HG03196 (cell line): ENCODE results near the gene MBOAT2.
"Not testable (repeated sequence)": the region's sequence is repeated elsewhere in the genome, so short reads cannot be mapped to it uniquely, and the experiment has no call there.

Experiments used
- ATAC-seq: cut with Tn5 transposase; IDR thresholded peaks from one replicate; pipeline ENCODE4 v1.9.1; 2021; ENCODE audit not compliant: unreplicated experiment

The MBOAT2 gene

DNA sequence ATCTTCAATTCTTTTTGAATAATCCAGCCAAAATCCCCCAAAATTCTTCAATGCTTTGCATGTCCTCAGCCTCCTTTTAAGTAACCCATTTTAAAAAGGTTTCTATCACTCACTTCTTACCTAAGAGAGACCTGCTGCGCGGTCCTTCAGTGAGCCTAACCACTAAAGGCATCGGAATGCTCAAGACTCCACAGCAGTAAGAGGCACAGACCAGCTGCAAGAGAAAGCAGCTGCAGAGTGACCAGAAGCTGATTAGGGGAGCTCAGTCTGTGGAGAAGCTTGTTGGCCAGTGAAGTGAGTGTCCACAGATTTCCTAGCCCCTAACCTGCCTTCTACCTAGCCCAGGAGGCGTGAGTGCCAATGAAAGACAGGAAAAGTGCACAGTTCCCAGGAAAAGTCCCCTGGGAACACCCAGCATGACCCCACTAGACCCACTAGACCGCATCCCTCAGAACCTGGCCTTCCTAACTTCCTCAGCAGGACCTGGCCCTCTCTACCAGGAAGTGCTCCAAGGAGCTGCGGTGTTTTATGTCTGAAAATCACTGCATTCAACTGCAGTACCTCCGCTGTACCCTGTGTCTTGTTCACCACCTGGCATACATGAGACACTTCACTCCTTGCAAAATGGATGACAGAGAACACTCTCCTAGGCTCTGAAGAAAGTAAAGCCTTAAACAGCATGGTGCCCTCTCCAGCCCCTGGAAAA is 10.1 kb downstream of the MBOAT2 start:
- no peak for ATAC-seq

DNA sequence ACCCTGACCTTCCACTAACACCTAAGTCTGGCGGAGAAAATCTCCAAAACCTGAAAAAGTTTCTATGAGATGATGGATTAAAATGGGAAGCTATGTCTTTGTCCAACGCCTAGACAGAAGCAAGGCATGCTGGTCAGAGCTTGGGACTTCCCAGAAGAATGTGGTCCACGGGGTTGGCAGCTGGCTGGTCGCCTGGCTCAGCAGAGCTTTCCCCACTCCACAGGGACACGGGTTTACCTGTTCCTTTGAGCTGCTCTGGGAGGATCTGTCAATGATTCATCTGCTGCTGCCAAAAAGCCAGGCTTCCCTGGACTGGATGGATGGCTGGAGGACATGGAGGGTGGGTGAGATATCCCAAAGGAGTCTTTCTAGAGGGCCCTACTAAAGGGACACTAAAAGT is 10.8 kb downstream of the MBOAT2 start:
- no peak for ATAC-seq

DNA sequence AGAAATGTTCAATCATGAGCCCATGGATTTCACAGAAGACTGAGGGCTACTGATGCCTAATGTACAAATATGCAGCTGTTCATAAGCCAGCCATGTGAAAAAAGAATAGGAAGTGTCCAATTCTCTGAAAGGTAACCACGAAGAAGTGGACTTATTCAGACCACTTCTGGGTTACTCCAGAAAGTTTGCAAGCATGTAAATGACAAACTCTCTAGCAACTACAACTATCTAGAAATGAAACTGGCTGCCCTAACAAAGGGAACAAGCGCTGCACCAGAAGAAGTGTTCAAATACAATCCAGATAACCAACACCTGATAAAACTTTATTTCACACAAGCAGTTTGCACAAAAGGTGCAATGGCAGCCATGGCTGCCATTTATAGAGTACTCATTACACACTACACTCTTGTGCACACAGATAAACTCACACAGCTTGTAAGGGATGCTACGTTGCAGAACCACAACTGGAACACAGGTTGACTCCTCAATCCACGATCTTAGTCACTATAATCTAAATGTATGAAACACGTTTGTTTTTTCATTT is 13.9 kb downstream of the MBOAT2 start:
- no peak for ATAC-seq

DNA sequence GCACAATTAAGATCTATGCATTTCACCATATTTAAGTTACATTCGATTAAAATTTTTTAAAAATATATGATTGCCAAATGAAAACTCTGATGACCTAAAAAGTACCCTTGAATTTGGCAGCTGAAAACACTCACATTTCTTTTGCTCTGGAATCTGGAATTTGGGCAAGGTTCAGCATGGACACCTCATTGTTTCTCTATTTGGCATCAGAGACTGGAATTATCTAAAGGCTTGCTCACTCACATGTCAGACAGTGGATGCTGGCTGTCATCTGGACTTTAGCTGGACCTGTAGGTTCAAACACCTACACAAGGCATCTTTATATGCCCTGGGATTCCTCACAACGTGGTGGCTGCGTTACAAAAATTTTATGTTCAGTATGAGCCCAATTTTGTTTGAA is 16.1 kb downstream of the MBOAT2 start:
- no peak for ATAC-seq

DNA sequence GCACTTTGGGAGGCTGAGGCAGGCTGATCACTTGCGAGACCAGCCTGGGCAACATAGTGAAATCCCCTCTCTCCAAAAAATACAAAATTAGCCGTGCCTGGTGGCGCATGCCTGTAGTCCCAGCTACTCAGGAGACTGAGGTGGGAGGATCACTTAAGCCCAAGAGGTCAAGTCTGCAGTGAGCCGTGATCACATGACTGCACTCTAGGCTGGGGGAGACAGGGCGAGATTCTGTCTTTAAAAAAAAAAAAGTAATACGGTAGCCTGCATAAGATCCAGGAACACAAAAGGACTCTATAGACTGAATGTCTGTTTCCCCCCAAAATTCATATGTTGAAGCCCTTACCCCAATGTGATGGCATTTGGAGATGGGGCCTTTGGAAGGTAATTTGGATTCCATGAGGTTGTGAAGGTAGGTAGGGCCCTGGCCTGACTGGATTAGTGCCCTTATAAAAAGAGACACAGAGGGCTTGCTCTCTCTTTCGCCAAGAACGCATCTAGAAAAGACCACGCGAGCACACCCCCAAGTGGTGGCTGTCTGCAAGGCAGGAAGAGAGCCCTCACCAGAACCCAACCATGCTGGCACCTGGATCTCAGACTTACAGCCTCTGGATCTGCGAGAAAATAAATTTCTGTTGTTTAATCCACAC is 17.0 kb downstream of the MBOAT2 start:
- ATAC-seq, result no peak

DNA sequence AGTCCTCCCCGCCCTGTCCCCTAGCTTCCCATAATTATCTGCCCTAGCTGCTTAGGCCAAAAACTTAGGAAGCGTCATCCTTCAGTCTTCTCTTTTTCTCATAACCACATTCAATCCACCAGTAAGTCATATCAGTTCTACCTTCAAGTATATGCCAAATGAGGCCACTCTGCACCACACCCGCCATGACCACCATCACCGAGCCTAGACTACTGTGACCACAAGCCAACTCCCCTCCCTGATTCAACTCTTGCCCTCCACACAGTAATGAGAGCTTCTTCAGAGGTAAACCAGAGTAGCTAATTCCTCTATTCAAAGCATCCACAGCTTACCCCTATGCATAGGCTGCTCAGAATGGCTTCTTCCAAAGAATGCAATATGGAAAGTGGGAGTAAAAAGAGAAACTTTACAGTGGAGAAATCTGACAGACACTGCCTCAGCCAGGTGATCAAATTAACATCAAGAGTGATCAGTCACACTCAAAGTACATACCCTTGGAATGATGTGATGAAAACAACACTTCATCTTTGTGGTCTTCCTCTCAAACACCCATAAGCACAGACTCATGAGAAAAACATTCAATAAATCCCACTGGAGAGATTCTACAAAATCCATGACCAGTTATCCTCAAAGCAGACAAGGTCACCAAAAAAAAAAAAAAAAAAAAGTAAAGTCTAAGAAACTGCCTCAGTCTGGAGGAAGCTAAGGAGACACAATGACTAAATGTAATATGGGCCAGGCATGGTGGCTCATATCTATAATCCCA is 17.7 kb downstream of the MBOAT2 start:
- no peak for ATAC-seq

DNA sequence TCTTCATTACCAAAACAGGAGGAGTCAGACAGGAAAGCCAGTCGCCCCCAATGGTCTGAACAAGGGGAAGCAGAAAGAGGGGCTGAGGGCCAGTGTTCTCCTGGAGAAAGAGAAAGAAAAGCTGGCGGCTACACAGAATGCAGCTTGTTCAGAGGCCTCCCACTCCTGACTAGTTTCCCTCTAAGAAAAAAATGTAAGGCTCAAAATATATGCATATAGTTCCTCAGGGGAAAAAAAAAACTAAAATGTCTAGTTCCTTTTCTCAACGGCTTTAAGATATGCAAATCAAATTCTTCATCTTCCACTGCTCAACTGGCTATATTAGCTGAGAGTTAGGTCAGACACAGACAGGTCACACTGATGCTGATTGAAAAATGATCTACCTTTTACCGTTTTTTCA is 18.6 kb downstream of the MBOAT2 start:
- ATAC-seq, result no peak

DNA sequence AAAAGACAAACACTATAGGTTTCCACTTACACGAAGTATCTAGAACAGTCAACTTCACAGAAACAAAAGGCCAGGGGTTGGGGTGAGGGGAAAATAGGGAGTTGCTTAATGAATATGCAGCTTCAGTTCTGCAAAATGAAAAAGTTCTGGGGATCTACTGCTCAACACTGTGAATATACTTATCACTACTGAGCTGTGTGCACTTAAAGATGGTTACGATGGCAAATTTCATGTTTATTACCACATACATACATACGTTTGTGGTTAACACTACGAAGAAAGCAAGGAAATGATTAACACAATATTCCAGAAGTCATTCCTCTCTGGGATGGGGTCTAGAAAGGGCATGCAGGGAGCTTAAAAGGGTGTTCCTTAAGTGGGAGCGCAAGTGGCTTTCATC is 19.3 kb downstream of the MBOAT2 start:
- ATAC-seq, result no peak

DNA sequence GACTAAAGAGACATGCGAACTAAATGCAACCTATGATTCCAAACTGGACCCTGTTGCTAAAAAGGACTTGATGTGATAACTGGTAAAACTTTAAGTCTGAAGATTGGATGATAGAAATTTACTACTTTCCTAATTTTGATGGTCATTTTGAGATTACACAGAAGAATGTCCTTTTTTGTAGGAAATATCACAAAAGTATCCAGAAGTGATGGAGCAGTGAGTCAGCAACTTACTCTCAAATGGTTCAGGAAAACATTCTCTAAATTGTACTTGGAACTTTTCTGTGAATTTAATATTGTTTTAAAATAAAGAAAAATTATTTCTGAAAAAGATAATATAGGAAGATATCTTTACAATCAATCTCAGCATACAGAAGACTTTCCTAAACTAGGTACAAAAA is 19.9 kb downstream of the MBOAT2 start:
- no peak for ATAC-seq

DNA sequence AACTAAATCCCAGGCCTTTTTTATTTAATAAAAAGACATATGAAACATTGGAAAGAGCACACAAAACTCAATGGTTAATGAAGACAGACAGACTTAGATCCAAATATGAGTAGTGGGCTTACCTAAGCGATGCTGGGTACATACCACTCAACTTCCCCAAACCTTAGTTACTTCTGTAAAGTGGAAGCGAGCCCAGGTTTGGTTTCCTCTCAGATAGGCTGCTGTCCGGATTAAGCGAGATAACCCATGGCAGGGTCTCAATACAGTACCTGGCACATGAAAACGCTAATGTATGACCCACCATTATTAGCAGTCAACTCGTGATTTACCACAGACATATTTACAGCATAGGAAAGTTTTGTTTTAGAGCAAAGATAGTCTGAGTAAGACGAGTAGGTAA is 21.6 kb downstream of the MBOAT2 start:
- ATAC-seq, result no peak

DNA sequence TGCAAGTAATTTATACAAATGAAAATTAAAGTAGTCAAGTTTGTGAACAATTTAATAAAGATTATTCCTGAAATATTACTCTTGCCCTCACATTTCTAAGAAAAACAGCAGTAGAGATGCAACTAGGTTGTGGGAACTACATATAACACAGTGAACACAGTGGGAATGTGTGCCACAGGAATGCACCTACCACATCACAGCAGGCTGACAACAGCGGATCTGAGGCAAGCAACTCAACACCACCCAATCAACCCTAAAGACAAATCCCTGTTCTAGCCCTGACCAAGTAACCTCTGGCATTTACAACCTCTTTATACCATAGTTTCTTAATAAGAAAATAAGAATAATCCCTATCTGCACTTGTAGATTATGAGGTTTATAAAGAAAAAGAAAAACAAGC is 23.4 kb downstream of the MBOAT2 start:
- no peak for ATAC-seq

DNA sequence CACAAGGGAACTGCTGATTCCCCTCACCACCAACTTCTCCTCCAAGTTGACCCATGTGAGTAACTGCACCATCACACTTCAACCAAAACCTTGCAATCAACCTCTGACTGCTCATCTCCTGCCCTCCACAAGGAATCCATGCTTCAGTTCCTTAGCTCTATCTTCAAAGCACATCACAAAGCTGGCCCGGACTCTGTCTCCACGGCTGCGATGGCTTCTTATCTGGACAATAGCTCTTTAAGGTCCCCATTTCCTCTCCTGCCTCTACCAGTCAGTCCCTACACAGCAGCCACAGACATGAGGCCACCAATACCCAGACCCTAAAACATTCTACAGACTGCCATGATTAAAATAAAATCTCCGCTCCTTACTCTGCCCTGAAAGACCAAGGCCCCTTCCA is 25.7 kb downstream of the MBOAT2 start:
- ATAC-seq, result no peak

DNA sequence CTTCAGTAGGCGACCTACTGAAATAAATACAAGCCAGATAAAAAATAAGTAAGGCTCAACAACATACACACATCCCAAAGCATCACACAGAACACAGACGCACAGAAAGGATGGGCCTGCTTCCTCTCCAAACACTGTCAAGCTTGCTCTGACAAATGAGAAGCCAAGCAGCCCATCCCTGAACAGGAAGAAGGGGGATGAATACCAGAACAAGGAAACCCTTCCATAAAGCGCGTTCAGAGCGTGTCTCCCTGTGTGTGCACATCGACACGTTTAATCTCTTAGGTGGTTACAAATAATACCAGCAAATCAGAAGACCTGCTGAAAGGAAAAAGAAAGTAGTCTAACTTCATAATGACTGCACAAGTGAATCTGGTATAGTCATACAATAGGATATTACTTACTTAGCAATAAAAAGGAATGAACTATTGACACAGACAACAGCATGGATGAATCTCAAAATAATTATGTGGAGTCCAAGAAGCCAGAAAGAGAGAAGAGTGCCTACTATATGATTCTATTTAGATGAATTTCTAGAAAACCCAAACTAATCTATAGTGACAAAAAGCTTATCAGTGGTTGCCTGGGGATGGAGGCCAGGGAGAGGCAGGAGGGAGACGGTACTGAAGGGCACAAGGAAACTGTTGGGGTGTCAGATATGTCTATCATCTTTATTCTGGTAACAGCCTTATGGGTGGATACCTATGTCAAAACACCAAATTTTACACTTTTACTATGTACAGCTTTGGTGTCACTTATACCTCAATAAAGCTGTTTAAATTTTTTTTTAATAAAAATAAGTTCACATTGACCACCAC is 26.8 kb downstream of the MBOAT2 start:
- no peak for ATAC-seq

DNA sequence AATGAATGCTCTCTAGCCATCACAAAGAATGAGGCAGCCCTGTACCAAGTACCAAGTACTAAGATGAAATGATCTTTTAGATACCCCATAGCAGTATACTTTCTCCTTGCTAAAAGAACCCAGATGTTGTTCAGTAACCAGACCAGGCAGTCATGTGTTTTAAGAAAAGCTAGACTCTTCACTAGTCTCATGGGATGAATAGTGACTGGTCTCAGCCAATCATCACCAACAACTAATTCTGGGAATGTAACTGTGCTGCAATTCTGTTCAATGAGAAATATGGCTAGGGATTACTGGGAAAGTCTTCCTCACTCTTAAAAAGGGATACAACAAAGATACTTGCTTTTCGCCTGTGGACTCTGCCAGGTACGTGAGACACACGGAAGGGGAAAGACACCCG is 29.5 kb downstream of the MBOAT2 start:
- no peak for ATAC-seq

DNA sequence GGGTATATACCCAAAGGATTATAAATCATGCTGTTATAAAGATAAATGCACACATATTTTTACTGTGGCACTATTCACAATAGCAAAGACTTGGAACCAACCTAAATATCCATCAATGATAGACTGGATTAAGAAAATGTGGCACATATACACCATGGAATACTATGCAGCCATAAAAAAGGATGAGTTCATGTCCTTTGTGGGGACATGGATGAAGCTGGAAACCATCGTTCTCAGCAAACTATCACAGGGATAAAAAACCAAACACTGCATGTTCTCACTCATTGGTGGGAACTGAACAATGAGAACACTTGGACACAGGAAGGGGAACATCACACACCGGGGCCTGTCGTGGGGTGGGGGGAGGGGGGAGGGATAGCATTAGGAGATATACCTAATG is 30.5 kb downstream of the MBOAT2 start:
- ATAC-seq, result not testable (repeated sequence)

DNA sequence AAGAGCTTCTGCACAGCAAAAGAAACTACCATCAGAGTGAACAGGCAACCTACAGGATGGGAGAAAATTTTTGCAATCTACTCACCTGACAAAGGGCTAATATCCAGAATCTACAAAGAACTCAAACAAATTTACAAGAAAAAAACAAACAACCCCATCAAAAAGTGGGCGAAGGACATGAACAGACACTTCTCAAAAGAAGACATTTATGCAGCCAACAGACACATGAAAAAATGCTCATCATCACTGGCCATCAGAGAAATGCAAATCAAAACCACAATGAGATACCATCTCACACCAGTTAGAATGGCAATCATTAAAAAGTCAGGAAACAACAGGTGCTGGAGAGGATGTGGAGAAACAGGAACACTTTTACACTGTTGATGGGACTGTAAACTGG is 30.9 kb downstream of the MBOAT2 start:
- ATAC-seq, result not testable (repeated sequence)

DNA sequence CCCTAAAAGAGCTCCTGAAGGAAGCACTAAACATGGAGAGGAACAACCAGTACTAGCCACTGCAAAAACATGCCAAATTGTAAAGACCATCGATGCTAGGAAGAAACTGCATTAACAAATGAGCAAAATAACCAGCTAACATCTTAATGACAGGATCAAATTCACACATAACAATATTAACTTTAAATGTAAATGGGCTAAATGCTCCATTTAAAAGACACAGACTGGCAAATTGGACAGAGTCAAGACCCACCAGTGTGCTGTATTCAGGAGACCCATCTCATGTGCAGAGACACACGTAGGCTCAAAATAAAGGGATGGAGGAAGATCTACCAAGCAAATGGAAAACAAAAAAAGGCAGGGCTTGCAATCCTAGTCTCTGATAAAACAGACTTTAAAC is 34.1 kb downstream of the MBOAT2 start:
- not testable (repeated sequence) for ATAC-seq

DNA sequence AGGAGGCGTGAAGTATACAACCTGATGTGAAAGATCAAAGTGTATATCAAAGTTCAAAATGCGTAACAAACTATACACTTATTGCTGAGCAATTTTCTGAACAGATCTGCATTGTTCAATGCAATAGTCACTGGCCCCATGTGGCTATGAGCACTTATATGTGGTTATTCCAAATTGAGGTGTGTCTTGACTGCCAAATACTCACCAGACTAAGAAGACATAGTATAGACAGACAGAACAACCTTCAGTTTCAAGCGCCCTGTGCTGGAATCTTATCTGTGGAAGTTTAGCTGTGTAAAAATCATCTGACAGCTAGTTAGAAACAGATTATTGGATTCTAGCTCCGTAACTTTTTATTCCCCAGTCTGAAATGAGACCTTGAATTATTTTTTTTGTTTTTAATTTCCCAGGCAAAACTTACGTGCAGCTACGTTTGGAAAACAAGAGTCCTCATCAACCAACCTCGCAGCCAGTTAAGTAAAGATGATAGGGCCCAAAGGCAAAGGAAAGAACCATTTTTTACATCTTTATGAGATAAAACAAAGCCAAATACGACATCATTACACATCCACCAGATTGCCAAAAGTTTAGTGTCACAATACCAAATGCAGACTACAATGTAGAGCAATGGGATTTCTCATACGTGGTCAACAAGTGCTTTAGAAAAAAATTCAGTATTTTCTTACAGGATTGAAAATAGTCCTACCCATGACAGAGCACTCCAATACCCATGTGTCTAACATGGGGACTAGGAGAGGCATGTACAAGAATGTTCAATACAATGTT is 37.2 kb downstream of the MBOAT2 start:
- ATAC-seq, result no peak

DNA sequence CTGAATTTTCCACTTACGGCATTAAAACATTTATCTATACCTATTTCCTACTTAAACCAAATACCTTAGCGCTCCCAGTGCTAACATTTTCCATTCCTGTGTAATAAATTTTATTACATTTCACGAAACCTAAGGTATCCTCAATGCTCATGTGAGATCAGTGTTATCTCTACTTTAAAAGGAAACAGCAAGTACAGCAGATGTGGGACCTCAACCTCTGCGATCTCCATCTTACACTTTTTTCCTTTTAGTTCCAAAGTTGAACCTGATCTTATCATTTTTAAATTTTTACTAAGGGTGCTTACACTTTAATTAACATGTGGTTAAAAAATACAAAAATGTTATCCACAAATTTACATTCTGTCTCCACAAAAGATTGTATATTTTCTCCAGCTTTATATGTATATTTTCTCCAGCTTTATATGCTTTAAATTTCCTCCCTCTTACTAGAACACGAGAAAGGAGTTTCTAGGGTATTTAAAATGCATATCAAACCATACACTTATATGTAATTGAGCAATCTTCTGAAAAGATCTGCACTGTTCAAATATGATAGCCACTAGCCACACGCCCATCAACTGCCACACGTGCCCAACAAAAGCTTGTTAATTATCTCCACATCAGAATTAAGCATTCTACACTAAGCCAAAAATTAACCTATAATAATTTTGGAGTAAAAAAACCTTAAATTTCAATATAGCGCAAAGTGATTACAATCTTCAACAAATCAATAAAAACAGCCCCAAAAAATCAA is 38.1 kb downstream of the MBOAT2 start:
- ATAC-seq, result no peak

DNA sequence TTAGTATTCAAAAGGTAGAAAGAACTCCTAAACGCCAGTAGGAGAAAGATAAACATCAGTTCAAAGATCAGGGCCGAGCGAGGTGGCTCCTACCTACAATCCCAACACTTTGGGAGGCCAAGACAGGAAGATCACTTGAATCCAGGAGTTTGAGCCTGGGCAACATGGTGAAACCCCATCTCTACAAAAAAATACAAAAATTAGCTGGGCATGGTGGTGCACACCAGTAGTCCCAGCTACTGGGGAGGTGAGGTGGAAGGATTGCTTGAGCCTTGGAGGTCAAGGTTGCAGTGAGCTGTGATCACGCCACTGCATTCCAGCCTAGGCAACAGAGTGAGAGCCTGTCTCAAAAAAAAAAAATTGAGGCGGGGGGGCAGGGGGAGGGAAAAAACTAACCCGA is 40.6 kb downstream of the MBOAT2 start:
- ATAC-seq, result no peak
